GM23338 (cell line): ENCODE data around the gene VSIR. TPM values are rescaled to one million over a fixed set of nuclear protein-coding genes. Genes with fewer than 3 reads are reported as not detected.

Experiments
- ATAC-seq: fragments of 200-7000 bp; cut with Tn5 transposase; 3 replicates; pipeline ENCODE4 v1.9.1; 2020
- DNase-seq: peaks from one replicate; pipeline ENCODE4 v3.0.0-alpha.2; 2015; ENCODE audit warnings: low spot score
- H2AFZ ChIP-seq: fragments of 200-600 bp; sonication (generic); 2 replicates; pipeline ENCODE4 v1.8.0; 2016; ENCODE audit warnings: antibody characterized with exemption, mild to moderate bottlenecking, moderate library complexity
- H3F3A ChIP-seq: fragments of 200-600 bp; sonication (generic); replicated peaks from 2 replicates; pipeline ENCODE4 v1.8.0; 2017; ENCODE audit warnings: antibody characterized with exemption, mixed run types, low read depth
- H3K27ac ChIP-seq: fragments of 200-600 bp; sonication (generic); 2 replicates; pipeline ENCODE4 v1.6.1; 2016; ENCODE audit warnings: low read depth
- H3K27me3 ChIP-seq: fragments of 200-600 bp; sonication (generic); 2 replicates; pipeline ENCODE4 v1.8.0; 2016; ENCODE audit warnings: mild to moderate bottlenecking, mixed run types, moderate library complexity; ENCODE audit not compliant: insufficient read depth
- H3K36me3 ChIP-seq: fragments of 200-600 bp; sonication (generic); 2 replicates; pipeline ENCODE4 v1.8.0; 2016; ENCODE audit warnings: mild to moderate bottlenecking; ENCODE audit not compliant: insufficient read depth
- H3K4me1 ChIP-seq: fragments of 200-600 bp; sonication (generic); 2 replicates; pipeline ENCODE4 v1.8.0; 2016; ENCODE audit warnings: mild to moderate bottlenecking, moderate library complexity; ENCODE audit not compliant: insufficient read depth
- H3K4me2 ChIP-seq: fragments of 200-600 bp; sonication (generic); 2 replicates; pipeline ENCODE4 v1.7.1; 2017; ENCODE audit warnings: mixed run types
- H3K4me3 ChIP-seq: fragments of 200-600 bp; sonication (generic); 2 replicates; pipeline ENCODE4 v1.6.1; 2016; ENCODE audit warnings: mixed run types
- H3K79me2 ChIP-seq: fragments of 200-600 bp; sonication (generic); replicated peaks from 2 replicates; pipeline ENCODE4 v1.8.0; 2017; ENCODE audit warnings: mild to moderate bottlenecking; ENCODE audit not compliant: insufficient read depth
- H3K9me2 ChIP-seq: fragments of 200-600 bp; sonication (generic); 2 replicates; pipeline ENCODE4 v1.8.0; 2017; ENCODE audit not compliant: insufficient read depth
- H4K20me1 ChIP-seq: fragments of 200-600 bp; sonication (generic); replicated peaks from 2 replicates; pipeline ENCODE4 v1.8.0; 2017; ENCODE audit warnings: mild to moderate bottlenecking; ENCODE audit not compliant: insufficient read depth
- H3K27ac Mint-ChIP-seq: 2 replicates; pipeline ENCODE4 v1.8.0; 2020; ENCODE audit warnings: inconsistent platforms, mild to moderate bottlenecking, moderate library complexity, mixed read lengths
- H3K27me3 Mint-ChIP-seq: 3 replicates; pipeline ENCODE4 v1.8.0; 2022; ENCODE audit warnings: low read depth, mild to moderate bottlenecking, moderate library complexity, mixed read lengths, inconsistent platforms; ENCODE audit not compliant: insufficient read depth, poor library complexity
- H3K36me3 Mint-ChIP-seq: 3 replicates; pipeline ENCODE4 v1.8.0; 2021; ENCODE audit warnings: low read depth, mild to moderate bottlenecking, inconsistent platforms, moderate library complexity, mixed read lengths
- H3K4me1 Mint-ChIP-seq: 3 replicates; pipeline ENCODE4 v1.8.0; 2020; ENCODE audit warnings: mild to moderate bottlenecking, inconsistent platforms, mixed read lengths
- H3K4me3 Mint-ChIP-seq: 3 replicates; pipeline ENCODE4 v1.8.0; 2021; ENCODE audit warnings: moderate library complexity, mild to moderate bottlenecking, inconsistent platforms, mixed read lengths
- H3K9me3 Mint-ChIP-seq: 3 replicates; pipeline ENCODE4 v1.8.0; 2020; ENCODE audit warnings: moderate library complexity, mild to moderate bottlenecking, inconsistent platforms, mixed read lengths
- CREB1 ChIP-seq: fragments of 250-450 bp; sonication (Bioruptor Pico); IDR thresholded peaks from 2 replicates; pipeline ENCODE4 v1.5.0; 2020; ENCODE audit warnings: low read depth, mild to moderate bottlenecking, moderate library complexity
- EZH2 ChIP-seq: fragments of 200-600 bp; sonication (generic); IDR thresholded peaks from one replicate; pipeline ENCODE4 v1.8.0; 2017; ENCODE audit warnings: antibody characterized with exemption, mild to moderate bottlenecking, low read depth; ENCODE audit not compliant: unreplicated experiment
- NANOG ChIP-seq: IDR thresholded peaks from 2 replicates; pipeline ENCODE4 v1.6.1; 2016; ENCODE audit warnings: antibody characterized with exemption, borderline replicate concordance
- POLR2AphosphoS5 ChIP-seq: IDR thresholded peaks from 2 replicates; pipeline ENCODE4 v1.6.1; 2016; ENCODE audit warnings: antibody characterized with exemption, low read depth
- ZNF331 ChIP-seq: fragments of 250-450 bp; sonication (Bioruptor Pico); IDR thresholded peaks from 2 replicates; pipeline ENCODE4 v1.5.0; 2020; ENCODE audit warnings: low read depth, mild to moderate bottlenecking, moderate library complexity
- polyA plus RNA-seq: library from polyadenylated mRNA; unstranded; fragments of >200 nt; fragmentation: Nextera tagmentation; extraction: Ambion mirVana; gene quantifications from 2 replicates; pipeline ENCODE4 v1.2.1, GENCODE V29; 2016
- total RNA-seq: library from RNA; depleted of rRNA; stranded (reverse); fragments of >200 nt; shearing (Covaris generic); gene quantifications from 2 replicates; pipeline ENCODE4 v1.2.3, GENCODE V29; 2014
- TF ChIP-seq, protein P1 (sequence below): fragments of 250-450 bp; sonication (Bioruptor Pico); IDR thresholded peaks from 2 replicates; pipeline ENCODE4 v1.5.0; 2020; ENCODE audit warnings: mild to moderate bottlenecking, moderate library complexity
- TF ChIP-seq, protein P2 (sequence below): IDR thresholded peaks from 2 replicates; pipeline ENCODE4 v1.6.1; 2016; ENCODE audit warnings: antibody characterized with exemption
- TF ChIP-seq, protein P3 (sequence below), 2 experiments: fragments of 200-600 bp in 1 of 2; sonication (generic) in 1 of 2; conservative IDR thresholded peaks; 2 replicates each; pipeline versions ENCODE4 v1.5.1 to v1.6.1; 2016 to 2017; ENCODE audit warnings: antibody characterized with exemption in 2 of 2, low read depth in 2 of 2, mild to moderate bottlenecking in 2 of 2, moderate library complexity in 1 of 2

The VSIR gene
- total and polyA plus RNA-seq, 2 experiments from 2014 or later = 0.10 to 0.74 TPM

DNA sequence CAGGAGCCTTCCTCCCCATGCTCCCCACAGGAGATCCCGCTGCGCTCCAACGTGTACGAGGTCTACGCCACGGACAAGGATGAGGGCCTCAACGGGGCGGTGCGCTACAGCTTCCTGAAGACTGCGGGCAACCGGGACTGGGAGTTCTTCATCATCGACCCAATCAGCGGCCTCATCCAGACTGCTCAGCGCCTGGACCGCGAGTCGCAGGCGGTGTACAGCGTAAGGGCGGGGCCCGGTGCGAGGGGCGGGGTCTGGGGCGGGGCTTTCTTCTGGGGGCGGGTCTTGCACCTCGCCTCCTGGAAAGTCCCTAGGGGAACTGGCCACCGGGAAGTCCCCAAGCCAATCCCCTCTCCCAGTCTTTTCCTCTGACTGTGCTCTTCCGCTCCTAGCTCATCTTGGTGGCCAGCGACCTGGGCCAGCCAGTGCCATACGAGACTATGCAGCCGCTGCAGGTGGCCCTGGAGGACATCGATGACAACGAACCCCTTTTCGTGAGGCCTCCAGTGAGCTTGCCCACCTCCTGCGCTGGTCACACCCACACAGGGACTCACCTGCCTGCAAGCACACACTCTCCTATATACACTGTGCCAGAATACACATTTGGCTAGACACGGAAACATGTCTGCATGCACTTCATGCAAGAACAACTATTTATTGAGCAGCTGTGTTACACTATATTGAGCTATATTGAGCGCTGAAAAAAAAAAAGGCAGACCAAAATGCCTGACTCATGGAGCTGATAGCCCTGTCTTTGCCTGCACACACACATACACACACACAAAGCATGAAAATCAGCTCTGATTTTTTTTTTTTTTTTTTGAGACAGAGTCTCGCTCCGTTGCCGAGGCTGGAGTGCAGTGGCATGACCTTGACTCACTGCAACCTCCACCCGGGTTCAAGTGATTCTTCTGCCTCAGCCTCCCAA is 32.7 kb upstream of the VSIR start:
- peaks cover 3% of the 10 kb centered on the region for H3K4me1 Mint-ChIP-seq
- peak overlapping the region; percentile 49; the same call in 2 of the 3 replicates for H3K4me3 Mint-ChIP-seq

DNA sequence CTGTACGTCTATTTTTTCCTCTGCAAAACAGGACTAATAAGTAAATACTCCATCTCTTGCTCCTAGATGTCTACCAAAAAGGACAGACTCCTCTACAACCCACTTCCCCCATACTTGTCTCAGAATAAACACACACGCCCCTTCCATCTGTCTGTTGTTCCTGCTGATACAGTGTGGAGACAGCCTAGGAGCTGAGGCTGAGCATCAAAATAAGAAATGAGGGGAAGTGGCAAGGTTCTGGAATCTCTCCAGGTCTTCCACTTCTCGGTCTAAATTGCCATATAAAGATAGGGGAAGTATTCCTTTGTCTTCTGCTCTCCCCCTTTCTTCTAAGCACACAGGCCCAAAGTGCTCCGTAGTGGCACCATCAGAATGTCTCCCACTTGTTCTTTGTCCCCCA is 30.8 kb upstream of the VSIR start:
- ATAC-seq = no peak

More for the DNA sequence above, 32.7 kb upstream of the VSIR start:
- peak; percentile 27; the same call in 1 of the 2 replicates for TF ChIP-seq POLR2AphosphoS5
- TF ChIP-seq CREB1 (CRISPR knock-in tag) = no peak
- no peaks in the 10 kb centered on the region for H3F3A ChIP-seq
- peak overlapping the region; percentile 67 for H3K4me2 ChIP-seq
- H3K27me3 Mint-ChIP-seq = peaks cover 12% of the 10 kb centered on the region
- ATAC-seq (peak; percentile 95), DNase-seq (peak; percentile 84)
- no peaks in the 10 kb centered on the region; the same call in 2 of the 3 replicates for H3K9me3 Mint-ChIP-seq
- no peaks in the 10 kb centered on the region for H3K36me3 Mint-ChIP-seq
- H3K27ac Mint-ChIP-seq = no peak overlapping the region
- H3K4me3 ChIP-seq = peak overlapping the region; percentile 32; the same call in 1 of the 2 replicates
- peaks cover 3% of the 10 kb centered on the region; the same call in 1 of the 2 replicates for H3K27me3 ChIP-seq
- H3K79me2 ChIP-seq = no peaks in the 10 kb centered on the region
- H2AFZ ChIP-seq = no peak overlapping the region
- H3K36me3 ChIP-seq = no peaks in the 10 kb centered on the region
- H4K20me1 ChIP-seq = no peaks in the 10 kb centered on the region; the same call in 1 of the 2 replicates
- no peaks in the 10 kb centered on the region for H3K4me1 ChIP-seq
- no peak overlapping the region for H3K27ac ChIP-seq
- no peaks in the 10 kb centered on the region for H3K9me2 ChIP-seq

More for the DNA sequence above, 30.8 kb upstream of the VSIR start:
- Histone ChIP-seq H2AFZ (no peak overlapping the region), H4K20me1 (no peaks in the 10 kb centered on the region; the same call in 1 of the 2 replicates), H3K79me2 (no peaks in the 10 kb centered on the region), H3K4me3 (no peak overlapping the region), H3K27ac (no peak overlapping the region), H3K36me3 (no peaks in the 10 kb centered on the region), H3K4me2 (no peak overlapping the region), H3F3A (no peaks in the 10 kb centered on the region), H3K9me2 (no peaks in the 10 kb centered on the region), H3K27me3 (peaks cover 3% of the 10 kb centered on the region; the same call in 1 of the 2 replicates), H3K4me1 (no peaks in the 10 kb centered on the region)
- Mint-ChIP-seq H3K4me3 (no peak overlapping the region), H3K27ac (no peak overlapping the region), H3K36me3 (no peaks in the 10 kb centered on the region), H3K27me3 (peaks cover 14% of the 10 kb centered on the region), H3K4me1 (peaks cover 3% of the 10 kb centered on the region), H3K9me3 (no peaks in the 10 kb centered on the region; the same call in 2 of the 3 replicates)
- no peak for DNase-seq
- TF ChIP-seq CREB1 (CRISPR knock-in tag) (no peak), ZNF331 (CRISPR knock-in tag) (no peak), NANOG (no peak), EZH2 (no peak)
- TF ChIP-seq, protein P1, sequence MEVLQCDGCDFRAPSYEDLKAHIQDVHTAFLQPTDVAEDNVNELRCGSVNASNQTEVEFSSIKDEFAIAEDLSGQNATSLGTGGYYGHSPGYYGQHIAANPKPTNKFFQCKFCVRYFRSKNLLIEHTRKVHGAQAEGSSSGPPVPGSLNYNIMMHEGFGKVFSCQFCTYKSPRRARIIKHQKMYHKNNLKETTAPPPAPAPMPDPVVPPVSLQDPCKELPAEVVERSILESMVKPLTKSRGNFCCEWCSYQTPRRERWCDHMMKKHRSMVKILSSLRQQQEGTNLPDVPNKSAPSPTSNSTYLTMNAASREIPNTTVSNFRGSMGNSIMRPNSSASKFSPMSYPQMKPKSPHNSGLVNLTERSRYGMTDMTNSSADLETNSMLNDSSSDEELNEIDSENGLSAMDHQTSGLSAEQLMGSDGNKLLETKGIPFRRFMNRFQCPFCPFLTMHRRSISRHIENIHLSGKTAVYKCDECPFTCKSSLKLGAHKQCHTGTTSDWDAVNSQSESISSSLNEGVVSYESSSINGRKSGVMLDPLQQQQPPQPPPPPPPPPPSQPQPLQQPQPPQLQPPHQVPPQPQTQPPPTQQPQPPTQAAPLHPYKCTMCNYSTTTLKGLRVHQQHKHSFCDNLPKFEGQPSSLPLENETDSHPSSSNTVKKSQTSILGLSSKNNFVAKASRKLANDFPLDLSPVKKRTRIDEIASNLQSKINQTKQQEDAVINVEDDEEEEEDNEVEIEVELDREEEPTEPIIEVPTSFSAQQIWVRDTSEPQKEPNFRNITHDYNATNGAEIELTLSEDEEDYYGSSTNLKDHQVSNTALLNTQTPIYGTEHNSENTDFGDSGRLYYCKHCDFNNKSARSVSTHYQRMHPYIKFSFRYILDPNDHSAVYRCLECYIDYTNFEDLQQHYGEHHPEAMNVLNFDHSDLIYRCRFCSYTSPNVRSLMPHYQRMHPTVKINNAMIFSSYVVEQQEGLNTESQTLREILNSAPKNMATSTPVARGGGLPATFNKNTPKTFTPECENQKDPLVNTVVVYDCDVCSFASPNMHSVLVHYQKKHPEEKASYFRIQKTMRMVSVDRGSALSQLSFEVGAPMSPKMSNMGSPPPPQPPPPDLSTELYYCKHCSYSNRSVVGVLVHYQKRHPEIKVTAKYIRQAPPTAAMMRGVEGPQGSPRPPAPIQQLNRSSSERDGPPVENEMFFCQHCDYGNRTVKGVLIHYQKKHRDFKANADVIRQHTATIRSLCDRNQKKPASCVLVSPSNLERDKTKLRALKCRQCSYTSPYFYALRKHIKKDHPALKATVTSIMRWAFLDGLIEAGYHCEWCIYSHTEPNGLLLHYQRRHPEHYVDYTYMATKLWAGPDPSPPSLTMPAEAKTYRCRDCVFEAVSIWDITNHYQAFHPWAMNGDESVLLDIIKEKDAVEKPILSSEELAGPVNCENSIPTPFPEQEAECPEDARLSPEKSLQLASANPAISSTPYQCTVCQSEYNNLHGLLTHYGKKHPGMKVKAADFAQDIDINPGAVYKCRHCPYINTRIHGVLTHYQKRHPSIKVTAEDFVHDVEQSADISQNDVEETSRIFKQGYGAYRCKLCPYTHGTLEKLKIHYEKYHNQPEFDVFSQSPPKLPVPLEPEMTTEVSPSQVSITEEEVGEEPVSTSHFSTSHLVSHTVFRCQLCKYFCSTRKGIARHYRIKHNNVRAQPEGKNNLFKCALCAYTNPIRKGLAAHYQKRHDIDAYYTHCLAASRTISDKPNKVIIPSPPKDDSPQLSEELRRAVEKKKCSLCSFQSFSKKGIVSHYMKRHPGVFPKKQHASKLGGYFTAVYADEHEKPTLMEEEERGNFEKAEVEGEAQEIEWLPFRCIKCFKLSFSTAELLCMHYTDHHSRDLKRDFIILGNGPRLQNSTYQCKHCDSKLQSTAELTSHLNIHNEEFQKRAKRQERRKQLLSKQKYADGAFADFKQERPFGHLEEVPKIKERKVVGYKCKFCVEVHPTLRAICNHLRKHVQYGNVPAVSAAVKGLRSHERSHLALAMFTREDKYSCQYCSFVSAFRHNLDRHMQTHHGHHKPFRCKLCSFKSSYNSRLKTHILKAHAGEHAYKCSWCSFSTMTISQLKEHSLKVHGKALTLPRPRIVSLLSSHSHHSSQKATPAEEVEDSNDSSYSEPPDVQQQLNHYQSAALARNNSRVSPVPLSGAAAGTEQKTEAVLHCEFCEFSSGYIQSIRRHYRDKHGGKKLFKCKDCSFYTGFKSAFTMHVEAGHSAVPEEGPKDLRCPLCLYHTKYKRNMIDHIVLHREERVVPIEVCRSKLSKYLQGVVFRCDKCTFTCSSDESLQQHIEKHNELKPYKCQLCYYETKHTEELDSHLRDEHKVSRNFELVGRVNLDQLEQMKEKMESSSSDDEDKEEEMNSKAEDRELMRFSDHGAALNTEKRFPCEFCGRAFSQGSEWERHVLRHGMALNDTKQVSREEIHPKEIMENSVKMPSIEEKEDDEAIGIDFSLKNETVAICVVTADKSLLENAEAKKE (CRISPR knock-in tag) = no peak
- TF ChIP-seq, protein P2, sequence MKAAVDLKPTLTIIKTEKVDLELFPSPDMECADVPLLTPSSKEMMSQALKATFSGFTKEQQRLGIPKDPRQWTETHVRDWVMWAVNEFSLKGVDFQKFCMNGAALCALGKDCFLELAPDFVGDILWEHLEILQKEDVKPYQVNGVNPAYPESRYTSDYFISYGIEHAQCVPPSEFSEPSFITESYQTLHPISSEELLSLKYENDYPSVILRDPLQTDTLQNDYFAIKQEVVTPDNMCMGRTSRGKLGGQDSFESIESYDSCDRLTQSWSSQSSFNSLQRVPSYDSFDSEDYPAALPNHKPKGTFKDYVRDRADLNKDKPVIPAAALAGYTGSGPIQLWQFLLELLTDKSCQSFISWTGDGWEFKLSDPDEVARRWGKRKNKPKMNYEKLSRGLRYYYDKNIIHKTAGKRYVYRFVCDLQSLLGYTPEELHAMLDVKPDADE = no peak
- TF ChIP-seq, protein P3, sequence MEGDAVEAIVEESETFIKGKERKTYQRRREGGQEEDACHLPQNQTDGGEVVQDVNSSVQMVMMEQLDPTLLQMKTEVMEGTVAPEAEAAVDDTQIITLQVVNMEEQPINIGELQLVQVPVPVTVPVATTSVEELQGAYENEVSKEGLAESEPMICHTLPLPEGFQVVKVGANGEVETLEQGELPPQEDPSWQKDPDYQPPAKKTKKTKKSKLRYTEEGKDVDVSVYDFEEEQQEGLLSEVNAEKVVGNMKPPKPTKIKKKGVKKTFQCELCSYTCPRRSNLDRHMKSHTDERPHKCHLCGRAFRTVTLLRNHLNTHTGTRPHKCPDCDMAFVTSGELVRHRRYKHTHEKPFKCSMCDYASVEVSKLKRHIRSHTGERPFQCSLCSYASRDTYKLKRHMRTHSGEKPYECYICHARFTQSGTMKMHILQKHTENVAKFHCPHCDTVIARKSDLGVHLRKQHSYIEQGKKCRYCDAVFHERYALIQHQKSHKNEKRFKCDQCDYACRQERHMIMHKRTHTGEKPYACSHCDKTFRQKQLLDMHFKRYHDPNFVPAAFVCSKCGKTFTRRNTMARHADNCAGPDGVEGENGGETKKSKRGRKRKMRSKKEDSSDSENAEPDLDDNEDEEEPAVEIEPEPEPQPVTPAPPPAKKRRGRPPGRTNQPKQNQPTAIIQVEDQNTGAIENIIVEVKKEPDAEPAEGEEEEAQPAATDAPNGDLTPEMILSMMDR (conservative IDR thresholded peaks at IDR 0.05; ENCODE audit: low read depth in 2 of 2) = no peak
